IMR-90 (cell line): Measurements from ENCODE around the gene KCNK15. TPM values are rescaled to one million over a fixed set of nuclear protein-coding genes. Genes with fewer than 3 reads are reported as not detected.

Experiments used
- ATAC-seq: fragments of 200-7000 bp; cut with Tn5 transposase; 2 replicates; pipeline ENCODE4 v1.9.1; 2020; ENCODE audit warnings: low read depth, mild to moderate bottlenecking, moderate library complexity
- BruUV-seq: library from RNA; stranded (reverse); fragments of 400-500 nt; replicated peaks from 2 replicates; lab custom pipeline; 2021; lab: Mats Ljungman, UMichigan
- CTCF ChIA-PET: fragments of 300-600 bp; formaldehyde crosslinking; extraction: SDS; loops from one replicate; lab custom pipeline; 2021; ENCODE audit warnings: antibody characterized with exemption; lab: Yijun Ruan, JAX
- POLR2A ChIA-PET: fragments of 300-600 bp; sonication (Branson Sonifier 250); formaldehyde crosslinking; loops from one replicate; lab custom pipeline; 2022; ENCODE audit warnings: antibody characterized with exemption; ENCODE audit not compliant: unreplicated experiment; lab: Charles Lee
- DNase-seq: peaks from one replicate; pipeline ENCODE4 v3.0.0; 2013
- H2AFZ ChIP-seq: replicated peaks from 2 replicates; pipeline ENCODE3; 2013; ENCODE audit warnings: low read length, mild to moderate bottlenecking; ENCODE audit not compliant: poor library complexity
- H2AK5ac ChIP-seq: 2 replicates; pipeline ENCODE4 v1.6.1; 2013; ENCODE audit warnings: low read depth, low read length, inconsistent platforms
- H2AK9ac ChIP-seq: replicated peaks from 2 replicates; pipeline ENCODE3; 2013; ENCODE audit warnings: mild to moderate bottlenecking, low read depth, low read length, moderate library complexity; ENCODE audit not compliant: poor library complexity
- H2BK120ac ChIP-seq: 2 replicates; pipeline ENCODE4 v1.6.1; 2013; ENCODE audit warnings: low read depth, low read length, inconsistent platforms
- H2BK15ac ChIP-seq: 3 replicates; pipeline ENCODE4 v1.6.1; 2013; ENCODE audit warnings: low read depth, low read length, inconsistent platforms
- H2BK20ac ChIP-seq: 2 replicates; pipeline ENCODE4 v1.6.1; 2013; ENCODE audit warnings: low read depth, mild to moderate bottlenecking, inconsistent platforms, low read length, moderate library complexity
- H2BK5ac ChIP-seq: 2 replicates; pipeline ENCODE4 v1.6.1; 2013; ENCODE audit warnings: mild to moderate bottlenecking, low read depth, low read length, inconsistent platforms; ENCODE audit not compliant: poor library complexity, severe bottlenecking
- H3K14ac ChIP-seq: replicated peaks from 2 replicates; pipeline ENCODE4 v1.6.1; 2013; ENCODE audit warnings: low read depth, low read length, inconsistent platforms
- H3K18ac ChIP-seq: 2 replicates; pipeline ENCODE4 v1.6.1; 2013; ENCODE audit warnings: low read depth, low read length, control low read depth
- H3K23ac ChIP-seq: 2 replicates; pipeline ENCODE4 v1.6.1; 2013; ENCODE audit warnings: low read depth, low read length, inconsistent platforms
- H3K27ac ChIP-seq: 2 replicates; pipeline ENCODE4 v1.5.1; 2013; ENCODE audit warnings: mild to moderate bottlenecking, control low read depth, low read length; ENCODE audit not compliant: insufficient read depth
- H3K27me3 ChIP-seq: 2 replicates; pipeline ENCODE4 v1.6.1; 2013; ENCODE audit warnings: low read length; ENCODE audit not compliant: control insufficient read depth, insufficient read depth
- H3K36me3 ChIP-seq: 2 replicates; pipeline ENCODE4 v1.6.1; 2013; ENCODE audit warnings: low read length, mixed read lengths; ENCODE audit not compliant: control insufficient read depth, insufficient read depth
- H3K4ac ChIP-seq: 2 replicates; pipeline ENCODE4 v1.6.1; 2013; ENCODE audit warnings: low read depth, low read length, inconsistent platforms
- H3K4me1 ChIP-seq: 2 replicates; pipeline ENCODE4 v1.6.1; 2013; ENCODE audit warnings: low read length, mixed read lengths; ENCODE audit not compliant: control insufficient read depth, insufficient read depth
- H3K4me2 ChIP-seq: 2 replicates; pipeline ENCODE4 v1.6.1; 2013; ENCODE audit warnings: low read depth, mild to moderate bottlenecking, control low read depth, low read length, moderate library complexity
- H3K4me3 ChIP-seq: 2 replicates; pipeline ENCODE4 v1.5.1; 2013; ENCODE audit warnings: low read depth, mild to moderate bottlenecking, control low read depth, low read length, moderate library complexity; ENCODE audit not compliant: insufficient read depth
- H3K56ac ChIP-seq: 2 replicates; pipeline ENCODE4 v1.6.1; 2013; ENCODE audit warnings: low read length, inconsistent platforms; ENCODE audit not compliant: insufficient read depth; ENCODE audit errors: extremely low read depth
- H3K79me1 ChIP-seq, 2 experiments: 2 replicates each; pipeline ENCODE4 v1.6.1; 2013; ENCODE audit warnings: low read length in 2 of 2, inconsistent platforms in 1 of 2, low read depth in 1 of 2
- H3K9ac ChIP-seq: 2 replicates; pipeline ENCODE4 v1.6.1; 2013; ENCODE audit warnings: low read depth, low read length, control low read depth
- H3K9me1 ChIP-seq: 2 replicates; pipeline ENCODE4 v1.6.1; 2013; ENCODE audit warnings: low read length, inconsistent platforms; ENCODE audit not compliant: insufficient read depth
- H3K9me3 ChIP-seq: 2 replicates; pipeline ENCODE4 v1.6.1; 2013; ENCODE audit warnings: low read length; ENCODE audit not compliant: control insufficient read depth, insufficient read depth
- H4K20me1 ChIP-seq: 2 replicates; pipeline ENCODE4 v1.6.1; 2013; ENCODE audit warnings: low read length, inconsistent platforms; ENCODE audit not compliant: insufficient read depth
- H4K5ac ChIP-seq: 2 replicates; pipeline ENCODE4 v1.6.1; 2013; ENCODE audit warnings: mild to moderate bottlenecking, low read depth, low read length, control low read depth
- H4K8ac ChIP-seq, 2 experiments: 2 replicates each; pipeline ENCODE4 v1.6.1; 2013; ENCODE audit warnings: low read depth in 2 of 2, low read length in 2 of 2, control low read depth in 1 of 2, inconsistent platforms in 1 of 2
- H4K91ac ChIP-seq: 2 replicates; pipeline ENCODE4 v1.6.1; 2013; ENCODE audit warnings: low read depth, low read length, inconsistent platforms; ENCODE audit not compliant: insufficient read depth
- BHLHE40 ChIP-seq: fragments of 150-350 bp; IDR thresholded peaks from 2 replicates; pipeline ENCODE4 v1.6.1; 2016; ENCODE audit warnings: mild to moderate bottlenecking, low read depth, low read length
- CEBPB ChIP-seq: IDR thresholded peaks from 2 replicates; pipeline ENCODE4 v1.6.1; 2012; ENCODE audit warnings: low read depth, low read length, improper control_type of control experiment
- CHD1 ChIP-seq: IDR thresholded peaks from 2 replicates; pipeline ENCODE4 v1.6.1; 2012; ENCODE audit warnings: low read depth, low read length, improper control_type of control experiment
- FOS ChIP-seq: fragments of 150-350 bp; IDR thresholded peaks from 2 replicates; pipeline ENCODE4 v1.6.1; 2016; ENCODE audit warnings: low read depth, low read length
- MAFK ChIP-seq: IDR thresholded peaks from 2 replicates; pipeline ENCODE4 v1.6.1; 2012; ENCODE audit warnings: low read depth, low read length, improper control_type of control experiment
- MAZ ChIP-seq: IDR thresholded peaks from 2 replicates; pipeline ENCODE4 v1.6.1; 2012; ENCODE audit warnings: low read depth, mild to moderate bottlenecking, low read length, improper control_type of control experiment, moderate library complexity, borderline replicate concordance
- MXI1 ChIP-seq: IDR thresholded peaks from 2 replicates; pipeline ENCODE4 v1.6.1; 2012; ENCODE audit warnings: low read depth, mild to moderate bottlenecking, low read length, moderate library complexity, borderline replicate concordance
- NFE2L2 ChIP-seq: fragments of 150-350 bp; IDR thresholded peaks from 2 replicates; pipeline ENCODE4 v1.6.1; 2016; ENCODE audit warnings: low read depth, mild to moderate bottlenecking, low read length
- POLR2A ChIP-seq: IDR thresholded peaks from 2 replicates; pipeline ENCODE4 v1.6.1; 2012; ENCODE audit warnings: mild to moderate bottlenecking, low read depth, low read length
- RAD21 ChIP-seq: IDR thresholded peaks from 2 replicates; pipeline ENCODE4 v1.6.1; 2012; ENCODE audit warnings: low read length, improper control_type of control experiment
- RCOR1 ChIP-seq: IDR thresholded peaks from 2 replicates; pipeline ENCODE4 v1.6.1; 2012; ENCODE audit warnings: mild to moderate bottlenecking, low read length, improper control_type of control experiment; ENCODE audit not compliant: insufficient replicate concordance
- RFX5 ChIP-seq: IDR thresholded peaks from 2 replicates; pipeline ENCODE4 v1.8.0; 2012; ENCODE audit warnings: low read depth, mild to moderate bottlenecking, low read length, moderate library complexity
- SMC3 ChIP-seq: fragments of 150-350 bp; IDR thresholded peaks from 2 replicates; pipeline ENCODE4 v1.6.1; 2016; ENCODE audit warnings: low read depth, mild to moderate bottlenecking, antibody characterized with exemption, low read length, moderate library complexity
- USF2 ChIP-seq: fragments of 150-350 bp; IDR thresholded peaks from 2 replicates; pipeline ENCODE4 v1.6.1; 2017; ENCODE audit warnings: mild to moderate bottlenecking, antibody characterized with exemption, low read length, low read depth
- WGBS, 2 experiments: methylation state at CpG; one replicate each; pipeline versions ENCODE4 v1.1.5 to v1.1.7; 2013; ENCODE audit warnings: missing lambda C conversion rate in 2 of 2; ENCODE audit not compliant: insufficient read length in 1 of 2; ENCODE audit errors: extremely low coverage in 2 of 2; 5-methylcytosine and 5-hydroxymethylcytosine counted together
- dilution Hi-C: fragments of 300-500 bp; cut with HindIII; formaldehyde crosslinking; loops from one replicate; pipeline ENCODE4 v1.14.3; 2018; ENCODE audit warnings: low sequenced_read_pairs; ENCODE audit not compliant: unreplicated experiment
- in situ Hi-C: fragments of 300-500 bp; cut with MboI; formaldehyde crosslinking; loops from 3 replicates; pipeline ENCODE4 v1.14.3; 2019; ENCODE audit warnings: low sequenced_read_pairs, inconsistent platforms, mixed read lengths
- intact Hi-C: fragments of 100-400 bp; cut with micrococcal nuclease; formaldehyde crosslinking; loops from 2 replicates; pipeline ENCODE4 v1.10.0; 2022
- polyA plus RNA-seq, 3 experiments: library from polyadenylated mRNA; depleted of rRNA; stranded (reverse); fragments of >200 nt; gene quantifications; 2 replicates each; pipeline ENCODE4 v1.2.3, GENCODE V29; 2012; ENCODE audit warnings: low replicate concordance in 1 of 3
- total RNA-seq: library from RNA; depleted of rRNA; stranded (reverse); fragments of >200 nt; gene quantifications from 2 replicates; pipeline ENCODE4 v1.2.3, GENCODE V29; 2012
- TF ChIP-seq, protein P1 (sequence below): conservative IDR thresholded peaks from 2 replicates; pipeline ENCODE4 v1.5.1; 2012; ENCODE audit warnings: mild to moderate bottlenecking, low read depth, low read length, improper control_type of control experiment
- TF ChIP-seq, protein P2 (sequence below): fragments of 150-350 bp; IDR thresholded peaks from 2 replicates; pipeline ENCODE4 v1.6.1; 2016; ENCODE audit warnings: low read depth, mild to moderate bottlenecking, low read length, moderate library complexity, borderline replicate concordance

Gene KCNK15
- total and polyA plus RNA-seq, 2 of the 4 experiments (the other 2 are of a cell fraction) = not detected

DNA sequence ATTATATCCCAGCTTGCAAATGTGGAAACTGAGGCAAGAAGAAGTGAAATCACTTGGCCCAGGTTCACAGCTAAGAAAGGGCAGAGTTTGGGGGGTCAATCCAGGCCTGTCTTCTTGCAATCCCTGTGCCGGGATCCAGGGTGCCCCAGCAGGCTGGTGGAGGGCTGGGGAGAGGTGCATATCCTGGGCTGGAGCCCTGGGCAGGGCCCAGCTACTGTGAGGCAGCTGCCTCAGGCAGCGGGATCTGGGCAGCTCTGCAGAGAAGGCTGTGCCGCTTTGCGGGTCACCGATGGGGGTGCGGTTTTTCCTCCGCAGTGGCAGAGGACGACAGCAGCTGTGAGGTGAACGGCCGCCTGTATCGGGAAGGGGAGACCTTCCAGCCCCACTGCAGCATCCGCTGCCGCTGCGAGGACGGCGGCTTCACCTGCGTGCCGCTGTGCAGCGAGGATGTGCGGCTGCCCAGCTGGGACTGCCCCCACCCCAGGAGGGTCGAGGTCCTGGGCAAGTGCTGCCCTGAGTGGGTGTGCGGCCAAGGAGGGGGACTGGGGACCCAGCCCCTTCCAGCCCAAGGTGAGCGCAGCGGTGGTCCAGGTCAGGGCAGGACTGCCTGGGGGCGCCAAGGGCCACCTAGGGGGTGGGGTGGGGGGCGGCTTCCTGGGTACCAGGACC lies 21.1 kb upstream of the KCNK15 start:
- no peak overlapping the region for H3K4me3 ChIP-seq
- ChIA-PET CTCF (no interaction called here), POLR2A (no interaction called here)
- no peak overlapping the region for H3K18ac ChIP-seq
- H2AK5ac ChIP-seq = no peak overlapping the region
- H4K20me1 ChIP-seq = no peaks in the 10 kb centered on the region; the same call in 1 of the 2 replicates
- H3K9me3 ChIP-seq = no peaks in the 10 kb centered on the region
- no peaks in the 10 kb centered on the region for H3K79me1 ChIP-seq
- no peak for DNase-seq
- H3K27me3 ChIP-seq = no peaks in the 10 kb centered on the region; the same call in 1 of the 2 replicates
- H4K91ac ChIP-seq = no peak overlapping the region
- no peak overlapping the region for H2BK5ac ChIP-seq
- H3K14ac ChIP-seq = no peak overlapping the region
- no peak overlapping the region for H2AK9ac ChIP-seq
- H3K36me3 ChIP-seq = no peaks in the 10 kb centered on the region
- H3K23ac ChIP-seq = no peak overlapping the region
- no peak overlapping the region for H2BK15ac ChIP-seq
- no peak overlapping the region for H4K5ac ChIP-seq
- in situ Hi-C loops (no loop called here), intact Hi-C loops (no loop called here), dilution Hi-C loops (no loop called here)
- H3K9ac ChIP-seq = no peak overlapping the region
- no peak overlapping the region for H3K4me2 ChIP-seq
- no CpG with 5 or more reads among the region's 26 CpGs for WGBS, 2 experiments
- H2AFZ ChIP-seq = no peak overlapping the region
- TF ChIP-seq USF2 (no peak), MAFK (no peak), MAZ (no peak), CEBPB (no peak), BHLHE40 (no peak), SMC3 (no peak), RFX5 (no peak), FOS (no peak), POLR2A (no peak), CHD1 (no peak), NFE2L2 (no peak), RAD21 (no peak), RCOR1 (no peak), MXI1 (no peak)
- TF ChIP-seq, protein P1, sequence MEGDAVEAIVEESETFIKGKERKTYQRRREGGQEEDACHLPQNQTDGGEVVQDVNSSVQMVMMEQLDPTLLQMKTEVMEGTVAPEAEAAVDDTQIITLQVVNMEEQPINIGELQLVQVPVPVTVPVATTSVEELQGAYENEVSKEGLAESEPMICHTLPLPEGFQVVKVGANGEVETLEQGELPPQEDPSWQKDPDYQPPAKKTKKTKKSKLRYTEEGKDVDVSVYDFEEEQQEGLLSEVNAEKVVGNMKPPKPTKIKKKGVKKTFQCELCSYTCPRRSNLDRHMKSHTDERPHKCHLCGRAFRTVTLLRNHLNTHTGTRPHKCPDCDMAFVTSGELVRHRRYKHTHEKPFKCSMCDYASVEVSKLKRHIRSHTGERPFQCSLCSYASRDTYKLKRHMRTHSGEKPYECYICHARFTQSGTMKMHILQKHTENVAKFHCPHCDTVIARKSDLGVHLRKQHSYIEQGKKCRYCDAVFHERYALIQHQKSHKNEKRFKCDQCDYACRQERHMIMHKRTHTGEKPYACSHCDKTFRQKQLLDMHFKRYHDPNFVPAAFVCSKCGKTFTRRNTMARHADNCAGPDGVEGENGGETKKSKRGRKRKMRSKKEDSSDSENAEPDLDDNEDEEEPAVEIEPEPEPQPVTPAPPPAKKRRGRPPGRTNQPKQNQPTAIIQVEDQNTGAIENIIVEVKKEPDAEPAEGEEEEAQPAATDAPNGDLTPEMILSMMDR = no peak
- TF ChIP-seq, protein P2, sequence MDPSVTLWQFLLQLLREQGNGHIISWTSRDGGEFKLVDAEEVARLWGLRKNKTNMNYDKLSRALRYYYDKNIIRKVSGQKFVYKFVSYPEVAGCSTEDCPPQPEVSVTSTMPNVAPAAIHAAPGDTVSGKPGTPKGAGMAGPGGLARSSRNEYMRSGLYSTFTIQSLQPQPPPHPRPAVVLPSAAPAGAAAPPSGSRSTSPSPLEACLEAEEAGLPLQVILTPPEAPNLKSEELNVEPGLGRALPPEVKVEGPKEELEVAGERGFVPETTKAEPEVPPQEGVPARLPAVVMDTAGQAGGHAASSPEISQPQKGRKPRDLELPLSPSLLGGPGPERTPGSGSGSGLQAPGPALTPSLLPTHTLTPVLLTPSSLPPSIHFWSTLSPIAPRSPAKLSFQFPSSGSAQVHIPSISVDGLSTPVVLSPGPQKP = no peak
- no peak overlapping the region for H3K27ac ChIP-seq
- H2BK20ac ChIP-seq = no peak overlapping the region
- no peak overlapping the region for H3K4ac ChIP-seq
- no peak for ATAC-seq
- no peak overlapping the region for H4K8ac ChIP-seq
- H3K9me1 ChIP-seq = peaks cover 5% of the 10 kb centered on the region; the same call in 1 of the 2 replicates
- H3K4me1 ChIP-seq = peaks cover 13% of the 10 kb centered on the region
- no peak overlapping the region for H3K56ac ChIP-seq
- H2BK120ac ChIP-seq = no peak overlapping the region
- BruUV-seq = no TSS peak
